ENCODE results near the gene NFXL1.

DNA sequence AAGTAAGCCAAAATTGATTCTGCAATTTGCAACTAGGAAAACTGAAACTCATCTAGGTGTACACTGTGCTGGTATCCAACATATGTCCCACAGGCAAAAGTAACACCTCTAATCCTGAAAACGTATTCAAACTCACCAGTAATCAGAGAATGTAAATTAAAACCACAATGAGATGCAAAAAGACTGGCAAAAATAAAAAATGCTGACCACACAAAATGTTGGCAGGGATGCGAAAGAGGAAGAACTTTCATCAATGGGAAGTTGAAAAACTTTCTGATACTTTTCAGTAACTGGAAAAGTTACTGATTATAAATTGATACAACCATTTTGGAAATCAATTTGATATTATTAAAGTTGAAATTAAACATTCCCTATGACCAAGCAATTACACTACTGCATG is 56.4 kb downstream of the NFXL1 start:
- TF ChIP-seq POU2F2 (IDR thresholded peaks at IDR 0.05; ENCODE audit: low read depth, low read length) (no peak), POLR2A (IDR thresholded peaks at IDR 0.05; ENCODE audit: low read depth, low read length) (no peak), POLR2AphosphoS5 (IDR thresholded peaks at IDR 0.05; ENCODE audit: low read depth, low read length) (no peak), TAF1 (IDR thresholded peaks at IDR 0.05; ENCODE audit: low read depth, low read length) (no peak), PAX5 (IDR thresholded peaks at IDR 0.05; ENCODE audit: insufficient read depth, low read length, severe bottlenecking) (no peak), SPI1 (IDR thresholded peaks at IDR 0.05; ENCODE audit: low read depth, low read length) (no peak)

Data from GM12891 (cell line).